Measurements from ENCODE around the gene CCDC27. TPM values are rescaled to one million over a fixed set of nuclear protein-coding genes. Genes with fewer than 3 reads are reported as not detected.

The CCDC27 gene
- total and polyA plus RNA-seq, 2 of the 8 experiments (the other 6 are each of a cell fraction or from before 2014, with no cell fraction given), result 0.15 TPM; not detected in 1

DNA sequence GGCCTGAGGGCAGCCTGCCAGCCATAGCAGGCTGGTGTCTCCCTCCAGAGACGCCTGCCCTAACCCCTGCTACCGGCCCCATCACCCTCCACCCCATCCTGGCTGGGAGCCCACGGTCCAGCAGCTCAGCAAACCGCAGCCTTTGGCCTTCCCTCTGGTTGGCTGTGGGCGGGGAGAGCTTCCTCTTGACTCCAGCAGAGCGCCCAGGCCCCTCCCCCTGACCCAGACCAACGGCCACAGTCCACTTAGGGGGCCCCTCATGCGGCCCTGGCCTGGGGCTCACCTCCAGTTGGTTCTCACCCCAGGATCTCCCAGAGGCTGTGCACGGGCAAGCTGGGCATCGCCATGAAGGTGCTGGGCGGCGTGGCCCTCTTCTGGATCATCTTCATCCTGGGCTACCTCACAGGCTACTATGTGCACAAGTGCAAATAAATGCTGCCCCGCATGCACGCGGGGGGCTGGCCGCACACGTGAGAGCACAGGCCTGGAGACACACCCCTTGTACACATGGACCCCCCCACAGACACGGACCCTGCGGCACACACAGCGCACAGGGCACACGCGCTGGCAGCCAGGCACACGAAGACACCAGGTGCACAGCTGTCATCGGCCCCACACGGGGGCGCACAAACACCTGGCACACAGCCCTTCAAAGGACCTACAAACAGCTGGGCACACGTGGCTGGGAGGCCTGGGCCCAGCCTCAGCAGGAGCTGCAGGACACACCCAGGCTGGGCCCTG is 23.4 kb downstream of the CCDC27 start (continued):
- TF ChIP-seq, protein P1, sequence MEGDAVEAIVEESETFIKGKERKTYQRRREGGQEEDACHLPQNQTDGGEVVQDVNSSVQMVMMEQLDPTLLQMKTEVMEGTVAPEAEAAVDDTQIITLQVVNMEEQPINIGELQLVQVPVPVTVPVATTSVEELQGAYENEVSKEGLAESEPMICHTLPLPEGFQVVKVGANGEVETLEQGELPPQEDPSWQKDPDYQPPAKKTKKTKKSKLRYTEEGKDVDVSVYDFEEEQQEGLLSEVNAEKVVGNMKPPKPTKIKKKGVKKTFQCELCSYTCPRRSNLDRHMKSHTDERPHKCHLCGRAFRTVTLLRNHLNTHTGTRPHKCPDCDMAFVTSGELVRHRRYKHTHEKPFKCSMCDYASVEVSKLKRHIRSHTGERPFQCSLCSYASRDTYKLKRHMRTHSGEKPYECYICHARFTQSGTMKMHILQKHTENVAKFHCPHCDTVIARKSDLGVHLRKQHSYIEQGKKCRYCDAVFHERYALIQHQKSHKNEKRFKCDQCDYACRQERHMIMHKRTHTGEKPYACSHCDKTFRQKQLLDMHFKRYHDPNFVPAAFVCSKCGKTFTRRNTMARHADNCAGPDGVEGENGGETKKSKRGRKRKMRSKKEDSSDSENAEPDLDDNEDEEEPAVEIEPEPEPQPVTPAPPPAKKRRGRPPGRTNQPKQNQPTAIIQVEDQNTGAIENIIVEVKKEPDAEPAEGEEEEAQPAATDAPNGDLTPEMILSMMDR (IDR thresholded peaks at IDR 0.05; ENCODE audit: control extremely low read depth in 1 of 3, insufficient read depth in 1 of 3, low read depth in 1 of 3, low read length in 3 of 3), result peak in 2 of 3 experiments; percentile 74 to 75; a peak in 3 of 4 replicates
- TF ChIP-seq EGR1 (IDR thresholded peaks at IDR 0.05; ENCODE audit: borderline replicate concordance, low read depth, low read length) (no peak), RFX5 (IDR thresholded peaks at IDR 0.05; ENCODE audit: borderline replicate concordance, low read depth, low read length) (no peak), NRF1 (IDR thresholded peaks at IDR 0.05; ENCODE audit: low read depth, low read length) (no peak), RAD21 (IDR thresholded peaks at IDR 0.05 in 1 of 2, conservative IDR thresholded peaks at IDR 0.05 in 1 of 2; ENCODE audit: low read depth in 2 of 2, low read length in 2 of 2) (peak; percentile 62 to 79), TAF1 (IDR thresholded peaks at IDR 0.05; ENCODE audit: low read depth, low read length) (no peak), YY1 (IDR thresholded peaks at IDR 0.05; ENCODE audit: low read depth, low read length) (peak; percentile 60; the same call in 1 of the 2 replicates)
- TF ChIP-seq, protein P2, sequence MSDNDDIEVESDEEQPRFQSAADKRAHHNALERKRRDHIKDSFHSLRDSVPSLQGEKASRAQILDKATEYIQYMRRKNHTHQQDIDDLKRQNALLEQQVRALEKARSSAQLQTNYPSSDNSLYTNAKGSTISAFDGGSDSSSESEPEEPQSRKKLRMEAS (IDR thresholded peaks at IDR 0.05), result peak; percentile 95

All from H1 (cell line).